Stimulated activated naive CD4-positive, alpha-beta T cell treated with Interleukin-2 at 50 U/mL for 16 hours (primary cell): ENCODE data around the gene SDHB.

ENCODE experiments used
- DNase-seq: peaks from one replicate; lab custom pipeline; 2025; lab: John Stamatoyannopoulos, UW

The SDHB gene

GRCh38 chr1:16986560-16986959 is 67.3 kb downstream of the SDHB start:
- no peak for DNase-seq

- DNase-seq = no peak
Observed at GRCh38 chr1:16986113-16986512, 67.7 kb downstream of the SDHB start.

DNA sequence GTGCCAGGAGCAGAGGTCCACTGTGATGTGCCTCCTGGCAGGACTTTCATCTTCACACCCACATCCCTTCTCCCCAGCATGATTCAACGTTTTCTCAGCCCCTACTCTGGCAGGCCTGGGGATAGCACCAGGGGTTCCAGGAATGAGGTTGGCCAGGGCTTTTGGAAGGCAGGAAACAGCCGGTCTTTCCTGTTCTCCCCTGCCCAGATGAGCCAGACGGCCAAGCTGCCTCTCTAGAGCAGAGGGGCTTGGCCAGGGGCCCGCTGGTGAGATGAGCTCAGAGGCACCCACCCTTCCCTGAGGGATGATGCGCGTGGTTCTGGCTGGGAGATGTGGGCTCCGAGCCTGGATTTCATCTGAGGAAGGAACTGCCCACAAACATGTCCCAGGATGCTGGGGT is 69.1 kb downstream of the SDHB start:
- no peak for DNase-seq

GRCh38 chr1:16983649-16984048 is 70.2 kb downstream of the SDHB start:
- no peak for DNase-seq

DNA sequence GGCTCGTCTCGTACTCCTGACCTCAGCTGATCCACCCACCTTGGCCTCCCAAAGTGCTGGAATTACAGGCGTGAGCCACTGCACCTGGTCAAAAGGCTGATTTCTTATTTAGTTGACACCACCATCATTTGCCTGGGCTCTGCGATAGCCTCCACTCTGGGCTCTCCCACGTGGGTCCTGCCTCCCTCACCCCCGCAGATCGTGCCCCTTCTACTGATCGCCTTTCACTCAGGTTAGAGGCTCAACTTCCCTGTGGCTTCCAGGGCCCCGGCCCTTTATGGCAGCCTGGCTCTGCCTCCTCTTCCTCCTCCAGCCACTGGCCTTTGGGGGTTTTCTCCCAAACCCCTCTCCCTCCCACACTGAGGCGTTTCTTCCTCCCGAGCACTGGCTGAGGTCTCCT is 70.9 kb downstream of the SDHB start:
- DNase-seq = no peak

DNA sequence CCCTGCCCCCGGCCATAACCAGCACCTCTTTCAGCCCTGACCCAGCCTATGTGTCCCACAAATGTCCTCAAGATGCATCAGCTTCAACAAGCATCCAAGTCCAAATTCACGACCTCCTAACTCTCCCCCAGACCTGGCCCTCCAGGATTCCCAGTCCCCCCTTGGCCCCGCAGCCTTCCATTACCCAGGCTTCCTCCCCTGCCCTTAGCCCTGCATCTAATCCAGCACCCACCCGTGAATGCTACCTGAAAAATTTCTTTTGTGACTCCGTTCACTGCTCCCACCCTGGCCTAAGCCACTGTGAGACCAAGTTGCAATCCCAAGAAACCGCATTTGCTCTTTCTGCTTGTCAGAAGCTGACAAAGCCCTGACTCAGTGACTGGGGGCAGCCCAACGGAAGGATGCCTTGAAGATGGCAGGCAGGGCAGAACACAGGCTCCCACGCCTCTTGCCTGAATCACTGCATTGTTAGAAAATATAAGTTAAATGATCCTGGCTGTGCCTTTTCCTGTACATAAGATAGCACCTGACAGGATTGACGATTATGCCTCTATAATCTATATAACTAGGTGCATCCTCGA is 72.5 kb downstream of the SDHB start:
- DNase-seq = no peak

GRCh38 chr1:16980473-16981268 is 73.2 kb downstream of the SDHB start, which contains the start of gene MFAP2:
Gene MFAP2 (minus strand): TSS chr1:16980620. CDS start chr1:16978273, 2,347 bp downstream.
- DNase-seq = no peak

DNA sequence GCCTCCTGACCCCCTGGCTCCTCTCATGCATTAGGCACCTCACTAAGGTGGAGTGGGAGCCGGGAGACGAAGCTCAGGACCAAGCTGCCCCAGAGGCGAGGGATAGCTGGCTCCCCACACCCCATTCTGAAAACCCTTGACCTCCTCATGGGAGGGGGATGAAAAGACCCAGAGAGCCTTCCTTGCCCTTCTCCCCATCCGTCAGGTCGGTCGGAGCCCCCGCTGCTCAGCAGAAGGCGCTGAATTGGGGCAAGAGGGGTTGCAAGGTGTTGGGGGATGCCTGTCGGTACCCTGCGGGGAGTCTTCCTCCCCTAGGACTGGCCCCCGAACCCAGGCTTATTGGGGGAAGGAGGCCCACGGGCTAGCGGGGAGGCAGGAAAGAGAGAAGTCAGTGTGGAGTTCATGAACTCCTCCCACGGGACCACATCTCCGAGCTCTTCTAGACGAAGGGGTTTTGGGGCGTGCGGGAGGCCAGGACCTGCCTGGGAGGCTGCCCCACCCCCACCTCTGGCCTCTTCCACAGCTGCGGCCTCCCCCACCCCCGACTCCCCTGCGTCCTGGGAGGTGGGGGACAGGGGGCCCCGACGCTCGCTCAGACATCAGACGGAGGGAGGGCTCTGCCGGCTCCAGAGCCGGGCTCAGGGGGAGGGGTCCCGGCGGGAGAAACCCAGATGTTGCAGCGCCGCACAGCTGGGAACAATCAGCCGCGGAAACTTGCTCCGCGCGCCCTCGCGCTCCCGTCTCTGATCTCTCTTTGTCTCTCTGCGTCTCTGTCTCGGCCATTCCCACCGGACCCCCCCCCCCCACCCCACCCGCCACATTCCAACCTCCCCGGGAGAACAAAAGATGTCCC is 74.1 kb downstream of the SDHB start:
- DNase-seq = no peak

DNA sequence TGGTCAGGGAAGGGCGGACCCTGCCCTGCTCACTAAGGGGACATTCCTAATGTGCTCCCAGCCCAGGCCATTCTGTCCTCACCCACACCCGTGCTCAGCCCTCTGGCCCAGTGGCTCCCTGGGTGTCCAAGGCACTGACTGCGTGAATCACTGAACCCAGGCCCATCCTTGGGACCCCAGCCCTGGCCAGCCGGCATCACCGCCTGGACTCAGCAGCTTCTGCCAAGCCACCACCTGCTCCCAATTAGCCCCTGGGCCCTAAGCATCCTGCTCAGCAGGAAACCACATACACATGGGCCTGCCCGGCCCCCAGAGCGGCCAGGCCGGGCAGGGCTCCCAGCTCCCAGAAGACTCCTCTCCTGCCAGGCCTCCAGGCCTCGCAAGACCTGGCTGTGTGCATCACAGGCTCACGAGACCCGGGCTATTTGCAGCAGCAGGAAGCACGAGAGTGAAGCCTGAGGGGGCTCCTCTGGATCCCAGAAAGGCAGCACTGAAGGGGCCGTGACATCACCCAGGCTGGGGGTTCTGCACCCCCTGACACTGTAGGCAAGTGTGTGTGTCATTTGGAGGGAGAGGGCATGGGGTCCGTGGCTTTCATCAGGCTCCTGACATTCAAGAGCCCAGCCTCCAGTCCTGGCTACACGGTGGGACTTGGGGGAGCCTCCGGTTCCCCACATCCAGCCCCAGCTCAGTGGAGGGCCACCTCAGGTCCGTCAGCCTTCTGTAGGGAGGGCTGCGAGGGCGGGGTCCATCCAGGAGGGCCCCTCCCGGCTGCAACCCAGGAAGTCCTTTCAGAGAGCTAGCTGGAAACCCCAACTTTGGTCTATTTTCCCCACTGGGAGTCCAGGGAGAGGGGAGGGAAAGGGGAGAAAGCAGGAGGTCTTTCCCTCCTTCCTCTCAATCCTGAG is 75.0 kb downstream of the SDHB start:
- DNase-seq = no peak

GRCh38 chr1:16978139-16978538 is 75.7 kb downstream of the SDHB start:
- DNase-seq = no peak

- DNase-seq = no peak
Observed at GRCh38 chr1:16977377-16977776, 76.5 kb downstream of the SDHB start.

GRCh38 chr1:16976966-16977365 is 76.9 kb downstream of the SDHB start:
- no peak for DNase-seq

GRCh38 chr1:16975838-16976237 is 78.0 kb downstream of the SDHB start:
- DNase-seq = no peak

- no peak for DNase-seq
Observed at GRCh38 chr1:16975211-16975610, 78.6 kb downstream of the SDHB start.

GRCh38 chr1:16973215-16973614 is 80.6 kb downstream of the SDHB start:
- no peak for DNase-seq

DNA sequence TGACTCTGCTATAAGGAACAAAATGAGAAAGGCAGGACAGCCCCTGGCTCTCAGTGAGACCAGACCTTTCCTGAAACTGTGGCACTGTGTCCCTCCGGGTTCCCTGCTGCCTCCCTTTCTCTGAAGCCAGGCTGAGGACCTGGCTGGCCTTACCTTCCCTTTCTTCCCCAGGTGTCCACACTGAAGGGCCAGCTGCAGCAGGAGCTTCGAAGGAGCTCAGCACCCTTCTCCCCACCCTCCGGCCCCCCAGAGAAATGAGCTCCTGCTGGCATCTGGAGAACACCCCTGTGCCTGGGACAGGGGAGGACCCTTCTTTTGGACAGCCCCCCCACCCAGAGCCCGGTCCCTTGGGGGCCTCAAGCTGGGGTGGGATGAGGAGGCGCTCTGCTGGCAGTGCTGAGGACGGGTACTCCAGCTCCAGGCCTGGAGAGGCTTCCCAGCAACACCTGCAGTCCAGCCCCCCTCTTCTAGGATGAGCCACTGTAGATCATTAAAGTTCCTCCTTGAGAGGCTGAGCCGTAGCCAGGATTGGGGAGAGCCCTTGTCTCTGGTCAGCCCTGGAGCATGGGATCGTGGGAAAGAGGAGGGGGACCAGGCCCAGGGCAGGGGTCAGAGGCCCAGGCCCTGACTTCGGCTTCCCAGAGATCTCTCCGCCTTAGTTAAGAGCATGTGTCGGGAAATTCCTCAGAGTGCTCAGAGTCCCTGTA is 81.5 kb downstream of the SDHB start:
- DNase-seq = no peak

GRCh38 chr1:16971341-16972188 is 82.3 kb downstream of the SDHB start:
- no peak for DNase-seq

DNA sequence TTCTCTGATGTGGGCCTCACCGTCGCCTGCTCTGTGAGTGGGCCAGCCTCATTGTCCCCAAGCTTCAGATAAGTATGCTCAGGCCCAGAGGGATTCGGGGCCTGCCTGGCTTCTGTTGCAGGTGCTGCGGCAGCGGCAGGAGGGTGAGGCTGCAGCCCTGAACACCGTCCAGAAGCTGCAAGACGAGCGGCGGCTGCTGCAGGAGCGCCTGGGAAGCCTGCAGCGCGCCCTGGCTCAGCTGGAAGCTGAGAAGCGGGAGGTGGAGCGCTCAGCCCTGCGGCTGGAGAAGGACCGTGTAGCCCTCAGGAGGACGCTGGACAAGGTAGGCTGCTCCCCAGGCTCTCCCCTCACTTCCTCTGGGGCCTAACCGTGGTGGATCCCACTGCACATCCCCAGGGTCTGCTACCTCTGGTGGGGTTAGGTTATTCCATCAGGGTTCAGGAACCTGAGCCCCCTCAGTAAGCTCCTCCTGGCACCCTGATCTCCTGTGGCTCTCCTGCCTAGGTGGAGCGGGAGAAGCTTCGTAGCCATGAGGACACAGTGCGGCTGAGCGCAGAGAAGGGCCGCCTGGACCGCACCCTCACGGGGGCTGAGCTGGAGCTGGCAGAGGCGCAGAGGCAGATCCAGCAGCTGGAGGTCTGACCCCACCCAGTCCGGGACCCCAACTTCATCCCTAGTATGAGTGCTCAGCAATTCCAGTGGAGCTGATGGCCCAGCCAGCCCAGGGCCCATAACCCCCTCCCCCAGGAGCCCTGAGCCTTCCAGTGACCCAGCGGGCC is 83.5 kb downstream of the SDHB start:
- DNase-seq = no peak

- no peak for DNase-seq
Observed at GRCh38 chr1:16969651-16970050, 84.2 kb downstream of the SDHB start.
